CD4-positive, alpha-beta T cell treated with Interleukin-17A for 4 hours (primary cell): ENCODE data around the gene DUSP7.

Source experiments
- DNase-seq: peaks from one replicate; pipeline ENCODE4 v3.0.0-alpha.2; 2020; ENCODE audit warnings: mixed read lengths

Gene DUSP7

GRCh38 chr3:52004906-52005395, 51.4 kb downstream of the DUSP7 start:
- no peak for DNase-seq

GRCh38 chr3:52004163-52004787, 52.1 kb downstream of the DUSP7 start:
- DNase-seq: peak; percentile 20

- DNase-seq: no peak
These were observed 53.6 kb downstream of the DUSP7 start for GRCh38 chr3:52002748-52003147.

GRCh38 chr3:52001443-52001974, 54.9 kb downstream of the DUSP7 start:
- DNase-seq: peak; percentile 90

GRCh38 chr3:51999846-52000245, 56.5 kb downstream of the DUSP7 start:
- no peak for DNase-seq
